B cell (primary cell): Measurements from ENCODE around the gene CDCA5. TPM values are rescaled to one million over a fixed set of nuclear protein-coding genes. Genes with fewer than 3 reads are reported as not detected.
A peak's percentile ranks its signal among the peaks of the same experiment; 100 is the strongest.

ENCODE experiments used
- ATAC-seq: fragments of 200-7000 bp; cut with Tn5 transposase; one replicate; pipeline ENCODE4 v1.10.0; 2021; ENCODE audit warnings: low read depth, mild to moderate bottlenecking, moderate number of reproducible peaks, moderate library complexity
- CTCF ChIA-PET: fragments of 350-600 bp; sonication (Branson Sonifier 250); formaldehyde crosslinking; loops from one replicate; lab custom pipeline; 2021; ENCODE audit warnings: antibody characterized with exemption, inconsistent platforms; lab: Charles Lee
- POLR2A ChIA-PET: fragments of 350-600 bp; sonication (Branson Sonifier 250); formaldehyde crosslinking; loops from one replicate; lab custom pipeline; 2021; ENCODE audit warnings: antibody characterized with exemption; lab: Charles Lee
- DNase-seq: peaks from one replicate; pipeline ENCODE4 v3.0.0; 2013
- H2AFZ ChIP-seq: 2 replicates; pipeline ENCODE4 v1.6.1; 2012; ENCODE audit warnings: mild to moderate bottlenecking, low read depth, low read length; ENCODE audit not compliant: insufficient read depth, poor library complexity, severe bottlenecking
- H3K27ac ChIP-seq, 2 donors: 1 replicate in 1 of 2; 2 replicates in 1 of 2; pipeline ENCODE4 v1.5.1; 2012 to 2013; ENCODE audit warnings: low read length in 2 of 2, mild to moderate bottlenecking in 2 of 2, moderate library complexity in 1 of 2
- H3K27me3 ChIP-seq, 4 experiments: fragments of 200-600 bp in 1 of 4; sonication (generic) in 1 of 4; replicated peaks in 1 of 4; 1 replicate in 2 of 4; 2 replicates in 2 of 4; pipeline versions ENCODE4 v1.6.1 to v1.7.0; 2013 to 2016; ENCODE audit warnings: low read length in 3 of 4, mild to moderate bottlenecking in 2 of 4, mixed read lengths in 1 of 4, moderate library complexity in 1 of 4; ENCODE audit not compliant: insufficient read depth in 4 of 4, control insufficient read depth in 3 of 4; ENCODE audit errors: control extremely low read depth in 1 of 4
- H3K36me3 ChIP-seq, 2 experiments: replicated peaks in 1 of 2; 1 replicate in 1 of 2; 2 replicates in 1 of 2; pipeline versions ENCODE4 v1.6.1 to v1.7.1; 2013; ENCODE audit warnings: low read length in 1 of 2; ENCODE audit not compliant: insufficient read depth in 2 of 2, control insufficient read depth in 1 of 2; ENCODE audit errors: control extremely low read depth in 1 of 2, extremely low read depth in 1 of 2
- H3K4me1 ChIP-seq, 2 donors: fragments of 200-600 bp in 1 of 2; sonication (generic) in 1 of 2; 1 replicate in 1 of 2; 2 replicates in 1 of 2; pipeline versions ENCODE4 v1.5.1 to v1.6.1; 2013 to 2017; ENCODE audit warnings: low read length in 2 of 2; ENCODE audit not compliant: control insufficient read depth in 2 of 2, insufficient read depth in 2 of 2
- H3K4me2 ChIP-seq: replicated peaks from 2 replicates; pipeline ENCODE3; 2012; ENCODE audit warnings: mild to moderate bottlenecking, low read depth, low read length; ENCODE audit not compliant: poor library complexity, severe bottlenecking
- H3K4me3 ChIP-seq, 5 experiments: fragments of 200-600 bp in 1 of 5; sonication (generic) in 1 of 5; 1 replicate in 3 of 5; 2 replicates in 2 of 5; pipeline versions ENCODE4 v1.5.1 to v1.7.0; 2011 to 2016; ENCODE audit warnings: low read length in 4 of 5, mild to moderate bottlenecking in 4 of 5, low read depth in 2 of 5, control low read depth in 1 of 5, moderate library complexity in 1 of 5; ENCODE audit not compliant: insufficient read depth in 1 of 5; ENCODE audit errors: control extremely low read depth in 1 of 5, extremely low read depth in 1 of 5
- H3K79me2 ChIP-seq: fragments of 200-600 bp; sonication (generic); one replicate; pipeline ENCODE4 v1.6.0; 2016; ENCODE audit warnings: low read length; ENCODE audit not compliant: control insufficient read depth, insufficient read depth
- H3K9ac ChIP-seq: fragments of 200-600 bp; sonication (generic); 2 replicates; pipeline ENCODE4 v1.6.1; 2017; ENCODE audit warnings: mild to moderate bottlenecking, low read length, moderate library complexity
- H3K9me3 ChIP-seq, 3 donors: one replicate each; pipeline versions ENCODE4 v1.6.1 to v1.7.1; 2013; ENCODE audit warnings: low read length in 2 of 3; ENCODE audit not compliant: control insufficient read depth in 2 of 3, insufficient read depth in 1 of 3; ENCODE audit errors: control extremely low read depth in 1 of 3
- H4K20me1 ChIP-seq: 2 replicates; pipeline ENCODE4 v1.6.0; 2012; ENCODE audit warnings: mild to moderate bottlenecking, low read length; ENCODE audit not compliant: insufficient read depth, control insufficient read depth, poor library complexity, severe bottlenecking
- H3K27ac Mint-ChIP-seq: one replicate; pipeline ENCODE4 v1.8.0; 2021; ENCODE audit warnings: mixed read lengths
- H3K27me3 Mint-ChIP-seq: one replicate; pipeline ENCODE4 v1.8.0; 2021; ENCODE audit warnings: mixed read lengths
- H3K4me1 Mint-ChIP-seq: one replicate; pipeline ENCODE4 v1.8.0; 2021; ENCODE audit warnings: mixed read lengths
- H3K4me3 Mint-ChIP-seq: one replicate; pipeline ENCODE4 v1.8.0; 2021; ENCODE audit warnings: mixed read lengths
- H3K9me3 Mint-ChIP-seq: one replicate; pipeline ENCODE4 v1.8.0; 2022; ENCODE audit warnings: mixed read lengths; ENCODE audit not compliant: insufficient read depth
- EZH2 ChIP-seq: IDR thresholded peaks from 2 replicates; pipeline ENCODE4 v1.6.1; 2012; ENCODE audit warnings: borderline replicate concordance, low read depth, mild to moderate bottlenecking, moderate library complexity, low read length; ENCODE audit not compliant: insufficient read depth, poor library complexity, severe bottlenecking
- WGBS: methylation state at CpG from one replicate; pipeline ENCODE4 v1.1.5; 2013; ENCODE audit warnings: missing lambda C conversion rate; ENCODE audit not compliant: insufficient coverage; 5-methylcytosine and 5-hydroxymethylcytosine counted together
- intact Hi-C: fragments of 100-400 bp; cut with micrococcal nuclease; formaldehyde crosslinking; loops from one replicate; pipeline ENCODE4 v1.10.0; 2022
- polyA plus RNA-seq: library from polyadenylated mRNA; depleted of rRNA; stranded (reverse); fragments of >200 nt; gene quantifications from 2 replicates; pipeline ENCODE4 v1.2.3, GENCODE V29; 2012
- total RNA-seq, 2 donors: library from RNA; stranded (reverse); fragments of 120-200 nt in 1 of 2; gene quantifications; 1 replicate in 1 of 2; 2 replicates in 1 of 2; pipeline versions ENCODE4 v1.2.3 to v1.2.4, GENCODE V29; 2013 to 2022
- TF ChIP-seq, protein P1 (sequence below): fragments of 200-600 bp; IDR thresholded peaks from one replicate; pipeline ENCODE4 v1.8.0; 2022; ENCODE audit warnings: antibody characterized with exemption, mild to moderate bottlenecking

The CDCA5 gene
- total and polyA plus RNA-seq, 2 donors (not counting 1 experiment from before 2014, with no cell fraction given): 1.1 to 1.4 TPM

- peaks cover 60% of the 10 kb centered on the region for H3K4me1 Mint-ChIP-seq
- no peaks in the 10 kb centered on the region for H3K9me3 Mint-ChIP-seq
- WGBS: 29% methylated on average over 9 of the region's 14 CpGs
- Histone ChIP-seq H3K4me3 (peak overlapping the region in 4 of 5 experiments; percentile 58 to 92 (median 72)), H3K4me2 (peak overlapping the region; percentile 99), H3K4me1 (peaks cover 30 to 58% of the 10 kb centered on the region in 2 donors), H3K27ac (peak overlapping the region; percentile 25 to 44), H3K27me3 (no peaks in the 10 kb centered on the region), H2AFZ (peak overlapping the region; percentile 64), H3K79me2 (peaks cover 52% of the 10 kb centered on the region), H3K9ac (peak overlapping the region; percentile 80), H3K36me3 (peaks cover 0 to 27% of the 10 kb centered on the region in 2 experiments), H3K9me3 (no peaks in the 10 kb centered on the region), H4K20me1 (peaks cover 44% of the 10 kb centered on the region)
- ChIA-PET CTCF (interaction anchor here (0.6 to 7.7 kb wide), 14 partner anchors 8 to 203 kb away, joined by 3 to 118 read pairs (median 4); partner anchors contain the start of genes CAPN1, FAU, MRPL49 and SYVN1), POLR2A (interaction anchor here (0.6 to 2.9 kb wide), 4 partner anchors 8 to 1175 kb away, joined by 3 to 27 read pairs (median 4); partner anchors contain the start of genes FAU and MRPL49)
- H3K27me3 Mint-ChIP-seq: no peaks in the 10 kb centered on the region
- intact Hi-C loops: loop anchor here (5.0 to 10.0 kb wide), 4 partner anchors 149 to 501 kb away; partner anchors contain the start of genes ATG2A, MAP3K11, PCNX3 and POLA2
- no peak for ATAC-seq
- no peak for DNase-seq
- H3K27ac Mint-ChIP-seq: peak overlapping the region; percentile 81
- TF ChIP-seq, protein P1, sequence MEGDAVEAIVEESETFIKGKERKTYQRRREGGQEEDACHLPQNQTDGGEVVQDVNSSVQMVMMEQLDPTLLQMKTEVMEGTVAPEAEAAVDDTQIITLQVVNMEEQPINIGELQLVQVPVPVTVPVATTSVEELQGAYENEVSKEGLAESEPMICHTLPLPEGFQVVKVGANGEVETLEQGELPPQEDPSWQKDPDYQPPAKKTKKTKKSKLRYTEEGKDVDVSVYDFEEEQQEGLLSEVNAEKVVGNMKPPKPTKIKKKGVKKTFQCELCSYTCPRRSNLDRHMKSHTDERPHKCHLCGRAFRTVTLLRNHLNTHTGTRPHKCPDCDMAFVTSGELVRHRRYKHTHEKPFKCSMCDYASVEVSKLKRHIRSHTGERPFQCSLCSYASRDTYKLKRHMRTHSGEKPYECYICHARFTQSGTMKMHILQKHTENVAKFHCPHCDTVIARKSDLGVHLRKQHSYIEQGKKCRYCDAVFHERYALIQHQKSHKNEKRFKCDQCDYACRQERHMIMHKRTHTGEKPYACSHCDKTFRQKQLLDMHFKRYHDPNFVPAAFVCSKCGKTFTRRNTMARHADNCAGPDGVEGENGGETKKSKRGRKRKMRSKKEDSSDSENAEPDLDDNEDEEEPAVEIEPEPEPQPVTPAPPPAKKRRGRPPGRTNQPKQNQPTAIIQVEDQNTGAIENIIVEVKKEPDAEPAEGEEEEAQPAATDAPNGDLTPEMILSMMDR: no peak
- no peak for TF ChIP-seq EZH2
- H3K4me3 Mint-ChIP-seq: peak overlapping the region; percentile 89
Measured at GRCh38 chr11:65113361-65113756, 29.5 kb upstream of the CDCA5 start.
